Skin epidermis (tissue), 12 donors: Measurements from ENCODE around the gene NHLRC4.

Experiments used
- H3K27ac ChIP-seq, 21 experiments: fragments of 200-600 bp; sonication (generic) in 11 of 21; one replicate each; pipeline ENCODE4 v1.5.0; 2020; ENCODE audit warnings: mild to moderate bottlenecking in 3 of 21, inconsistent platforms in 2 of 21, moderate library complexity in 2 of 21
- H3K4me3 ChIP-seq, 7 experiments: fragments of 200-600 bp; sonication (generic) in 2 of 7; one replicate each; pipeline ENCODE4 v1.5.0; 2020; ENCODE audit warnings: inconsistent platforms in 2 of 7, mild to moderate bottlenecking in 2 of 7, moderate library complexity in 1 of 7

NHLRC4 gene

GRCh38 chr16:528111-529011, 38.4 kb upstream of the NHLRC4 start:
- peak overlapping the region; percentile 43 to 87 (median 76) for H3K4me3 ChIP-seq
- peak overlapping the region; percentile 69 to 98 (median 91) for H3K27ac ChIP-seq

GRCh38 chr16:529012-529575, 37.7 kb upstream of the NHLRC4 start:
- Histone ChIP-seq H3K27ac (peak overlapping the region in 20 of 21 experiments; percentile 69 to 98 (median 92)), H3K4me3 (peak overlapping the region; percentile 43 to 87 (median 76))

GRCh38 chr16:530111-530817, 36.5 kb upstream of the NHLRC4 start:
- Histone ChIP-seq H3K4me3 (no peak overlapping the region), H3K27ac (peak overlapping the region in 13 of 21 experiments; percentile 16 to 98 (median 95))

GRCh38 chr16:531494-532125, 35.2 kb upstream of the NHLRC4 start:
- H3K4me3 ChIP-seq = no peak overlapping the region
- H3K27ac ChIP-seq = no peak overlapping the region

- H3K27ac ChIP-seq = peak overlapping the region in 1 of 21 experiments; percentile 36
- H3K4me3 ChIP-seq = no peak overlapping the region
Measured at GRCh38 chr16:533391-534123, 33.2 kb upstream of the NHLRC4 start.

GRCh38 chr16:534135-534534, 32.7 kb upstream of the NHLRC4 start:
- Histone ChIP-seq H3K27ac (peak overlapping the region in 2 of 21 experiments; percentile 10 to 36), H3K4me3 (no peak overlapping the region)

GRCh38 chr16:534856-535445, 31.9 kb upstream of the NHLRC4 start:
- Histone ChIP-seq H3K27ac (peak overlapping the region in 4 of 21 experiments; percentile 10 to 57 (median 25)), H3K4me3 (no peak overlapping the region)

GRCh38 chr16:535446-536405, 31.1 kb upstream of the NHLRC4 start:
- H3K4me3 ChIP-seq = no peak overlapping the region
- peak overlapping the region in 5 of 21 experiments; percentile 10 to 57 (median 35) for H3K27ac ChIP-seq

GRCh38 chr16:536746-537145, 30.1 kb upstream of the NHLRC4 start:
- no peak overlapping the region for H3K27ac ChIP-seq
- no peak overlapping the region for H3K4me3 ChIP-seq

- no peak overlapping the region for H3K27ac ChIP-seq
- H3K4me3 ChIP-seq = no peak overlapping the region
Measured at GRCh38 chr16:537415-538335, 29.1 kb upstream of the NHLRC4 start.

- Histone ChIP-seq H3K4me3 (no peak overlapping the region), H3K27ac (no peak overlapping the region)
Measured at GRCh38 chr16:539901-540530, 26.8 kb upstream of the NHLRC4 start.

- Histone ChIP-seq H3K4me3 (no peak overlapping the region), H3K27ac (no peak overlapping the region)
Measured at GRCh38 chr16:540645-541340, 26.0 kb upstream of the NHLRC4 start.

GRCh38 chr16:543301-544164, 23.3 kb upstream of the NHLRC4 start:
- no peak overlapping the region for H3K4me3 ChIP-seq
- H3K27ac ChIP-seq = no peak overlapping the region

- H3K27ac ChIP-seq = no peak overlapping the region
Measured at GRCh38 chr16:544517-544916, 22.3 kb upstream of the NHLRC4 start.

More at GRCh38 chr16:544517-544916, 22.3 kb upstream of the NHLRC4 start:
- no peak overlapping the region for H3K4me3 ChIP-seq
